Astrocyte (in vitro differentiated cells and primary cell): ENCODE measurements around the gene VASP. TPM values are rescaled to one million over a fixed set of nuclear protein-coding genes. Genes with fewer than 3 reads are reported as not detected.
A peak's percentile ranks its signal among the peaks of the same experiment; 100 is the strongest.

Experiments used
- DNase-seq: peaks from one replicate; pipeline ENCODE4 v3.0.0-alpha.2; 2010; ENCODE audit warnings: low read depth
- FAIRE-seq: peaks from 2 replicates; lab custom pipeline; 2011; peaks lifted over from hg19 to GRCh38; lab: Jason Lieb, UNC
- H2AFZ ChIP-seq: 2 replicates; pipeline ENCODE4 v1.6.0; 2012; ENCODE audit warnings: low read depth, low read length, inconsistent platforms
- H3K27ac ChIP-seq: 2 replicates; pipeline ENCODE4 v1.5.1; 2011; ENCODE audit warnings: low read depth, low read length, inconsistent platforms
- H3K27me3 ChIP-seq: 2 replicates; pipeline ENCODE4 v1.6.0; 2011; ENCODE audit warnings: low read length, inconsistent platforms; ENCODE audit not compliant: insufficient read depth
- H3K36me3 ChIP-seq: 2 replicates; pipeline ENCODE4 v1.5.1; 2011; ENCODE audit warnings: low read length, inconsistent platforms; ENCODE audit not compliant: insufficient read depth
- H3K4me1 ChIP-seq: 2 replicates; pipeline ENCODE4 v1.5.1; 2011; ENCODE audit warnings: low read length, inconsistent platforms; ENCODE audit not compliant: insufficient read depth
- H3K4me2 ChIP-seq: 2 replicates; pipeline ENCODE4 v1.6.0; 2012; ENCODE audit warnings: low read length, inconsistent platforms
- H3K4me3 ChIP-seq: 2 replicates; pipeline ENCODE4 v1.5.1; 2011; ENCODE audit warnings: low read depth, mild to moderate bottlenecking, low read length, inconsistent platforms; ENCODE audit not compliant: insufficient read depth
- H3K79me2 ChIP-seq: 2 replicates; pipeline ENCODE4 v1.6.0; 2012; ENCODE audit warnings: mild to moderate bottlenecking, low read length, inconsistent platforms; ENCODE audit not compliant: insufficient read depth
- H3K9ac ChIP-seq: 2 replicates; pipeline ENCODE4 v1.6.0; 2012; ENCODE audit warnings: mild to moderate bottlenecking, low read length, inconsistent platforms
- H3K9me3 ChIP-seq: 2 replicates; pipeline ENCODE4 v1.5.1; 2012; ENCODE audit warnings: low read depth, mild to moderate bottlenecking, low read length, inconsistent platforms; ENCODE audit not compliant: insufficient read depth
- H4K20me1 ChIP-seq: 2 replicates; pipeline ENCODE4 v1.6.0; 2012; ENCODE audit warnings: low read length, inconsistent platforms; ENCODE audit not compliant: insufficient read depth
- H3K27ac Mint-ChIP-seq: one replicate; pipeline ENCODE4 v1.8.0; 2021; ENCODE audit warnings: mild to moderate bottlenecking, mixed read lengths; ENCODE audit not compliant: unreplicated experiment
- H3K27me3 Mint-ChIP-seq: one replicate; pipeline ENCODE4 v1.8.0; 2021; ENCODE audit warnings: low read depth, mixed read lengths; ENCODE audit not compliant: unreplicated experiment
- H3K36me3 Mint-ChIP-seq: one replicate; pipeline ENCODE4 v1.8.0; 2021; ENCODE audit warnings: low read depth, mixed read lengths; ENCODE audit not compliant: unreplicated experiment
- H3K4me1 Mint-ChIP-seq: one replicate; pipeline ENCODE4 v1.8.0; 2021; ENCODE audit warnings: low read depth, mixed read lengths; ENCODE audit not compliant: unreplicated experiment
- H3K4me3 Mint-ChIP-seq: one replicate; pipeline ENCODE4 v1.8.0; 2021; ENCODE audit warnings: mild to moderate bottlenecking, moderate library complexity, mixed read lengths; ENCODE audit not compliant: unreplicated experiment
- H3K9me3 Mint-ChIP-seq: one replicate; pipeline ENCODE4 v1.8.0; 2021; ENCODE audit warnings: mild to moderate bottlenecking, mixed read lengths; ENCODE audit not compliant: unreplicated experiment
- CTCF ChIP-seq: IDR thresholded peaks from 2 replicates; pipeline ENCODE4 v1.5.1; 2011; ENCODE audit warnings: low read depth, mild to moderate bottlenecking, inconsistent platforms, low read length, moderate library complexity; ENCODE audit not compliant: insufficient read depth
- EZH2 ChIP-seq: IDR thresholded peaks from 2 replicates; pipeline ENCODE4 v1.6.1; 2012; ENCODE audit warnings: mild to moderate bottlenecking, low read length, inconsistent platforms; ENCODE audit not compliant: insufficient read depth
- total RNA-seq: library from RNA; stranded (reverse); gene quantifications from 2 replicates; pipeline ENCODE4 v1.2.1, GENCODE V29; 2021

The VASP gene
- total RNA-seq, 1 donor from 2014 or later, result 222 TPM

GRCh38 chr19:45467456-45468158, 39.7 kb upstream of the VASP start, which contains the start of gene FOSB:
FOSB (plus strand) TSS chr19:45467996; CDS start chr19:45468587, 591 bp downstream.
- no peaks in the 10 kb centered on the region for H3K9me3 Mint-ChIP-seq
- H3K4me1 Mint-ChIP-seq, result peaks cover 10% of the 10 kb centered on the region
- no peaks in the 10 kb centered on the region for H3K36me3 Mint-ChIP-seq
- peak within 1 kb of the TSS; percentile 97 for H3K27ac Mint-ChIP-seq
- FAIRE-seq (no peak), DNase-seq (peak; percentile 83)
- Histone ChIP-seq H3K9ac (peak within 1 kb of the TSS; percentile 96), H4K20me1 (peaks cover 26% of the 10 kb centered on the region), H3K27ac (peak within 1 kb of the TSS; percentile 98), H3K36me3 (no peaks in the 10 kb centered on the region), H3K79me2 (no peaks in the 10 kb centered on the region), H2AFZ (peak within 1 kb of the TSS; percentile 70), H3K4me1 (peaks cover 28% of the 10 kb centered on the region), H3K27me3 (no peaks in the 10 kb centered on the region), H3K4me3 (peak within 1 kb of the TSS; percentile 76), H3K4me2 (peak within 1 kb of the TSS; percentile 97), H3K9me3 (no peaks in the 10 kb centered on the region)
- peaks cover 1% of the 10 kb centered on the region for H3K27me3 Mint-ChIP-seq
- no peak for TF ChIP-seq CTCF
- TF ChIP-seq EZH2, result no peak
- H3K4me3 Mint-ChIP-seq, result peak within 1 kb of the TSS; percentile 88

- no peak overlapping the region for H2AFZ ChIP-seq
- DNase-seq, result no peak
Measured at GRCh38 chr19:45468159-45468651, 39.1 kb upstream of the VASP start.

More at GRCh38 chr19:45468159-45468651, 39.1 kb upstream of the VASP start:
- H3K9ac ChIP-seq, result peak overlapping the region; percentile 96
- Mint-ChIP-seq H3K36me3 (peaks cover 3% of the 10 kb centered on the region), H3K27ac (peak overlapping the region; percentile 97), H3K9me3 (no peaks in the 10 kb centered on the region), H3K4me3 (peak overlapping the region; percentile 88), H3K27me3 (no peaks in the 10 kb centered on the region), H3K4me1 (peaks cover 10% of the 10 kb centered on the region)
- H3K4me3 ChIP-seq, result peak overlapping the region; percentile 76
- peak overlapping the region; percentile 97 for H3K4me2 ChIP-seq
- H3K4me1 ChIP-seq, result peaks cover 30% of the 10 kb centered on the region
- no peaks in the 10 kb centered on the region for H3K79me2 ChIP-seq
- no peaks in the 10 kb centered on the region for H3K36me3 ChIP-seq
- TF ChIP-seq EZH2 (no peak), CTCF (no peak)
- FAIRE-seq, result no peak
- no peaks in the 10 kb centered on the region for H3K27me3 ChIP-seq
- H3K27ac ChIP-seq, result peak overlapping the region; percentile 93
- no peaks in the 10 kb centered on the region for H3K9me3 ChIP-seq
- H4K20me1 ChIP-seq, result peaks cover 26% of the 10 kb centered on the region
